GM18858 (cell line): ENCODE data around the gene LRRTM1.

Source experiments
- ATAC-seq: cut with Tn5 transposase; IDR thresholded peaks from one replicate; pipeline ENCODE4 v1.9.1; 2021; ENCODE audit not compliant: unreplicated experiment

The LRRTM1 gene

GRCh38 chr2:80303909-80304837 lies at the start of gene LRRTM1:
TSS of gene LRRTM1 (minus strand) at chr2:80304752. CDS start at chr2:80303819, 933 bp downstream.
- ATAC-seq: no peak

- ATAC-seq: no peak
Measured at GRCh38 chr2:80351231-80351630, 46.7 kb upstream of the LRRTM1 start.

- no peak for ATAC-seq
Measured at GRCh38 chr2:80348953-80349352, 44.4 kb upstream of the LRRTM1 start.

GRCh38 chr2:80348078-80348477 lies 43.5 kb upstream of the LRRTM1 start:
- ATAC-seq: no peak

GRCh38 chr2:80340022-80340421 lies 35.5 kb upstream of the LRRTM1 start:
- no peak for ATAC-seq

GRCh38 chr2:80338794-80339193 lies 34.2 kb upstream of the LRRTM1 start:
- no peak for ATAC-seq

- no peak for ATAC-seq
Measured at GRCh38 chr2:80335411-80335810, 30.9 kb upstream of the LRRTM1 start.

GRCh38 chr2:80333886-80334285 lies 29.3 kb upstream of the LRRTM1 start:
- ATAC-seq: no peak

GRCh38 chr2:80330527-80331450 lies 26.2 kb upstream of the LRRTM1 start:
- no peak for ATAC-seq

GRCh38 chr2:80329491-80329890 lies 24.9 kb upstream of the LRRTM1 start:
- ATAC-seq: no peak

- ATAC-seq: no peak
Measured at GRCh38 chr2:80328159-80328571, 23.6 kb upstream of the LRRTM1 start.

GRCh38 chr2:80326861-80327260 lies 22.3 kb upstream of the LRRTM1 start:
- ATAC-seq: no peak

- no peak for ATAC-seq
Measured at GRCh38 chr2:80326214-80326613, 21.7 kb upstream of the LRRTM1 start.

- no peak for ATAC-seq
Measured at GRCh38 chr2:80324525-80324924, 20.0 kb upstream of the LRRTM1 start.

GRCh38 chr2:80323610-80324009 lies 19.1 kb upstream of the LRRTM1 start:
- ATAC-seq: no peak

- no peak for ATAC-seq
Measured at GRCh38 chr2:80322958-80323357, 18.4 kb upstream of the LRRTM1 start.

- ATAC-seq: no peak
Measured at GRCh38 chr2:80322311-80322920, 17.9 kb upstream of the LRRTM1 start.

GRCh38 chr2:80312282-80312839 lies 7.8 kb upstream of the LRRTM1 start:
- ATAC-seq: no peak

GRCh38 chr2:80311304-80311703 lies 6.8 kb upstream of the LRRTM1 start:
- no peak for ATAC-seq

GRCh38 chr2:80303006-80303908 lies 1.3 kb downstream of the LRRTM1 start:
- no peak for ATAC-seq
